Endometrial microvascular endothelial cells (primary cell): Measurements from ENCODE around the gene OR2A12. TPM values are rescaled to one million over a fixed set of nuclear protein-coding genes. Genes with fewer than 3 reads are reported as not detected.
"Not testable (repeated sequence)": the region's sequence is repeated elsewhere in the genome, so short reads cannot be mapped to it uniquely, and the experiment has no call there.

Experiments
- in situ Hi-C: cut with HindIII; loops from 2 replicates; pipeline ENCODE4 v1.10.0; 2017; ENCODE audit warnings: low sequenced_read_pairs, low pct_unique_long_range_greater_than_20kb; ENCODE audit errors: inconsistent ontology term
- total RNA-seq: library from RNA; depleted of rRNA; stranded (reverse); fragments of >200 nt; gene quantifications from one replicate; pipeline ENCODE4 v1.2.3, GENCODE V29; 2015; ENCODE audit errors: inconsistent ontology term

OR2A12 gene, protein sequence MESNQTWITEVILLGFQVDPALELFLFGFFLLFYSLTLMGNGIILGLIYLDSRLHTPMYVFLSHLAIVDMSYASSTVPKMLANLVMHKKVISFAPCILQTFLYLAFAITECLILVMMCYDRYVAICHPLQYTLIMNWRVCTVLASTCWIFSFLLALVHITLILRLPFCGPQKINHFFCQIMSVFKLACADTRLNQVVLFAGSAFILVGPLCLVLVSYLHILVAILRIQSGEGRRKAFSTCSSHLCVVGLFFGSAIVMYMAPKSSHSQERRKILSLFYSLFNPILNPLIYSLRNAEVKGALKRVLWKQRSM
- not detected for total RNA-seq

DNA sequence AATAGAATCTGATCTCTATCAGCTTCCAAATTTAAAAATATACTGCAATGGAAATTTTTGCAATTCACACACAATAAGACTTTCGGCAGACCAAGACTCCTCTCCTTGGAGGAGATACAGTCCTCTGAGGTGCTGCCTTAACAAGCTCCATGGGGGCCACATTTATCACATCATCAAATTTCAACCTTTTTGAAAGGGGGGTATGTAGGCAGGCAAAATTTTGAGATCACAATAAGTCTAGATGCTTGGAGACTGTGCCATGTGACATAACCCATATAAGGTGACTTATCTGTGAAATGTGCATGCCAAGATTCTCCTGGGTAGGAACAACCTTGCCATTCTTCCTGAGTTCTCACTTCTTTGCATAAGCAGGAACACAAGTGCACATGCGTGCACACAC, at the start of gene OR2A12:
Gene OR2A12, plus strand, starts transcription at position 301 of the 400 bp plus-strand sequence. CDS start 8,830 bp downstream, outside the sequence.
- in situ Hi-C loops, result no loop called here

DNA sequence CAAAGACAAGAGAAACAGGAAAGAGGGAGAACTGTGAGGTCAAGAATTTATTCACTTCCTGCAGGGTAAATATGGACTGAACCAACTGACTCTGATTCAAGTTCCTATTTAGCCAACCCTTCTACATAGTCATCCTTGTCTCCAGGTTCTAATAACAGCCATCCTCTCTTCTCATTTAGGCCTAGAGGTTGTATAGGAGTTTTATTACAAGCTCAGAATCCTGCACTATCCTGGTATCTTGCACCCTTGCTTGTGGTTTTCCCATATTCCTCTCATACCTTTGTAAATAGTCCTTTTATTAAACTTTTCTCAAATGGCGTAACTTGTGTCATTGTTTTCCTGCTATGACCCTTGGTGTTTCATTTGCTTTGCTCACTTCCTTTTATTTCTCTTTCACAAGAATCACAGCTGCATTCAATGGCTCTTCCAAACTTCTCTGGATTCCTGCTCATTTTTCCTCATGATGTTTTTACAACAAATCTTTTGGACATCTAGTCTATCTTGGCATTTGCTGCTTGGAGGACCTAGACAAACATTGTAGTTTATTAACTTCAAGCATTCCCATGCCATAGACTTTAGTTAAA, 49.7 kb upstream of the OR2A12 start:
- in situ Hi-C loops, result no loop called here

DNA sequence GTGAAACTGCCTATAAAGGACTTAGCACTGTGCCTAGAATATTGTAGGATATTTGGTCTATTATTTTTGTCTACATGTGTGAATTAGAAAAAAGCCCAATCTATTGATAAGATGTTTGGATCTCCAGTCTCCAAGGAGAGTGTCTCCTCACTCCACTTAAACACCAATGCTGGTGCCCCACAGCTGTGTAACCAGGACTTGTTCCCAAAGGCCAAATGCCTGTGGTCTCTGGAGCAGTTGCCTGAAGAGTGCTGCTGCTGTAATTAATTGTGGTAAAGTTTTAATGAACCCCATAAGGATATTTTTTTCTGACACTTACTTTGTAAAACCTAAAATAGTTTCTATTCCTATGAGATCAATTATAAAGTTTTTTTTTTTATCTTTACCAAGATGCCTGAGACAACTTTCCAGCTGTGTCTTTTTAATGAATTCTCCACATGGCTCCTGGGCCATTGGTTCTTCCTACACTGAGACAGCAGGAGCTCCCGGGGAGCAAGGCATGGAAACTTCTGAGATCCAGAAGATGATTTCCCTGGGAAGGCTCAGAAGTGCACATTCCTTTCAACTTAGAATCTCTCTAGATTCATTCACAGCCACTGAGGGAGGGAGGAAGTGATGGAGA, 48.6 kb upstream of the OR2A12 start:
- in situ Hi-C loops, result no loop called here

DNA sequence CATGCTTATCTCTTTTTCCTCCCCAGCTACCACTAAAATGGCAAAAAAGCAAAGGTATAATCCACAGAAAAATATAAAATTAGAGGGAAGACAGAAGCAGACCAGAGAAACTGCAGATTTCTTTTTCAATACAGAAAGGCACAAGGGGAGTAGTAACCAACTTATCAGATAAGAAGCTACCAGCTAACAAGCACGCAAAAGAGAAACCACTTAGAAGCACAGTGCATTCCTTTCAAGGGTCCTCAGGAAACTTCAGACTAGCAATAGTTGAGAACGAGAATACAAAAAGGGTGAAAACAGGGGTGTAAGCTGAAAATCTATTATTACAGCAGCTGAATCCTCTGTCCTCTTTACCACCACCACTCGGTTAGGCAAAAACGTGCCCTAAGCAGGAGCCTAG, 47.2 kb upstream of the OR2A12 start:
- in situ Hi-C loops, result no loop called here

DNA sequence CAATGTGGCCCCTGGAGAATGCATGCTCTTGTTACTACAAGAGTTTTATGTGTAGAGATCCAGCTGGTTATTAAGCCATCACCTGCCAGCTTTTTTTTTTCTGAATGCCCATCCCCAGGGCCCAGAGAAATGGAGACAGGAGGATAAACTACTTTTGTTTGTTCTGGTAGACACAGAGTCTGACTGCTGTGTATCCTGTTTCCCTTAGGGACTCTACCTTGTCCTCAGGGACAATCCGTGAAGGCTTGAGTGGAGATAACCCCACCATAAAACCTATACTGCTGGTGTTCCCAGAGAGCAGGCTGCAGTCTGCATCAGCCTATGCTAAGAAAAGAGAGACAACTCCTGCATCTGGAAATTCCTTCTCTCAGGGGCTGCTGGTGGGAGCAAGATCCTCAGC, 37.4 kb upstream of the OR2A12 start, which contains the start of gene OR2A5:
Gene OR2A5, plus strand, starts transcription at position 301 of the 400 bp plus-strand sequence. CDS start 1,454 bp downstream, outside the sequence.
- in situ Hi-C loops, result no loop called here

DNA sequence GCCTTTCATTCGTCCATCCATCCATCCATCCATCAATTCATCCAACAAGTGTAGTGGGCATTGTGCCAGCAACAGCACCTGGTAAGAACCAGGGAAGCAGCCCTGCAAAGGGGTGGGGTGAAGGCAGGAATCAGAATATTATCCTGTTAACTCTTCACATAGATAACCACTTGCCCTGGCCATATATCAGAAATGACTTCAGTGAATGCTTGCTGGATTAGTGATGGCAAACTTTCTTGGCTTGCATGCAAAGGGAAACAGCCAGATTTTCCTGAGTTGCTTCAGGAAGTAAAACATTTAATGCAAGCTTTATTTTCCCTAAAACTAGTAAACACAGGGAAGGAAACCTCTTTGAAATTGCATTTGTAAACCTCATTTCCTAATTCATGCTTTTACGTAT, 36.6 kb upstream of the OR2A12 start:
- in situ Hi-C loops, result no loop called here

DNA sequence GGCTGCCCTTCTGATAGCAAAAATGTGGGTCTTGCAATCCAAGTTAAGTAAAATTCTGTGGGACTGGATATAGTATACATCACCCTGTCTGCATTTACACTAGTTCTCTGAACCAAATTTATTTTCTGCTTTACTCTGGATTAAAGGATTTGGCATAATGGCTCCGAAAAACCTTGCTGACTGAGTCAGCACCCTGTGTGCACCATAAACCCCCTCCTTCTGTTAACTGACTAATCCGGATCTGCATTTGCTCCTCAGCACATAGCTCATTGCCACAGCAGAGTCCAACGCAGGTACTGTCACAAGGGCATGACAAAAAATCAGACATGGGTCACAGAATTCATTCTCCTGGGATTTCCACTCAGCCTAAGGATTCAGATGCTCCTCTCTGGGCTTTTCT, 36.0 kb upstream of the OR2A12 start:
- in situ Hi-C loops, result no loop called here

DNA sequence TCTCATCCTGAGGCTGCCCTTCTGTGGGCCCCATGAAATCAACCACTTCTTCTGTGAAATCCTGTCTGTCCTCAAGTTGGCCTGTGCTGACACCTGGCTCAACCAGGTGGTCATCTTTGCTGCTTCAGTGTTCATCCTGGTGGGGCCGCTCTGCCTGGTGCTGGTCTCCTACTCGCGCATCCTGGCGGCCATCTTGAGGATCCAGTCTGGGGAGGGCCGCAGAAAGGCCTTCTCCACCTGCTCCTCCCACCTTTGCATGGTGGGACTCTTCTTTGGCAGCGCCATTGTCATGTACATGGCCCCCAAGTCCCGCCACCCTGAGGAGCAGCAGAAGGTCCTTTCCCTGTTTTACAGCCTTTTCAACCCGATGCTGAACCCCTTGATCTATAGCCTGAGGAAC, 35.2 kb upstream of the OR2A12 start:
- in situ Hi-C loops, result not testable (repeated sequence)

DNA sequence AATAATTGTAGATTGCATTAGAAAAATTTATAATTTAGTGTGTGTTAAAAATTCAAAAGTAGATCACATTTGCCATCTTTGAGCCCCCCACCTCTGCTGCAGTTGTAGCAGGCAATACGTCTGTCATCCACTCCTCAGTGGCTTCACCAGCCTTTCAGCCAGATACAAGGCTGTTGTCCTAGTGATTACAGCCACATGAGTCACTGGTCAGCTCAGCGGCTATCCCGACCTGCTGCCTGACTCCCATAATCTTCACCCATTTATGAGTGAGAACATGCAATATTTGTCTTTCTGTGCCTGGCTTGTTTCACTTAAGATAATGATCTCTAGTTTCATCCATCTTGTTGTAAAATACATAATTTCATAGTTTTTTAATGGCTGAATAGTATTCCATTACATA, 28.1 kb upstream of the OR2A12 start:
- in situ Hi-C loops, result no loop called here

DNA sequence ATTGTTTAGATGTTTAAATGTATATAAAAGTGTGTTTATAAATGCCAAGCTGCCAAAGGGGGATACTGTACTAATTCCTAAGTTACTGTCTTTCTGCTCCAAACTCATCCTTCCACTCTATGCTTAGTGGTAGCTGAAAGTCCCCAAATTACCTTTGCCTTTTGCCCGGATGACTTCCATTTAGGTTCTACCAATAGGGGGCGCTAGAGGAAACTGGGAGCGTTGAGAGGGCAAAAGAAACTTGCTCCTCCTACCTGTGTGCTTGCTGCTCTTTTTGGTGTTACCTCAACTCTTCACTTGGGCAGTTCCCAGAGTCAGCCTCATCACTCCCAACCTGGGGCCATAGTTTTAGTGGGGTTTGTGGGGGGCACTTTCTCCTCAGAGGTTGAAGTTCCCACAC, 22.4 kb upstream of the OR2A12 start:
- in situ Hi-C loops, result no loop called here

DNA sequence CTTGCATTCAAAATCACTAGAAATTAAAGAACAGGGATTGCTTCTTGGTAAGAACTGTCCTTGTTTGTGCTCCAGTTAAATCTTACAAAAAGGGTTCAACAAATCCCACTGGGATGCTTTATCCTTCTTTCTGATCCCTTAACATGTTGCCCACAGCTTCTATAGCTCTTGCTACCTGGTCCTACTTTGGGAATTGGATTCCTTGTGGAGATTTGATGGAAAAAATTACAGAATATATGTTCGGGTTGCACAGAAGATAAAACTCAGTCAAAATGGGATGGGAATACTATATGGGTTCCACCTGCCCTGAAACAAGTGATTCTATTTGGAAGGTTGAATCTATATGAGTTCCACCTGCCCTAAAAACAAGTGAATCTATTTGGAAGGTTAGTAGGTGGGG, 16.6 kb upstream of the OR2A12 start, which contains the start of gene OR2A25:
Gene OR2A25, plus strand, starts transcription at position 301 of the 400 bp plus-strand sequence. CDS start 4,409 bp downstream, outside the sequence.
- in situ Hi-C loops, result no loop called here

DNA sequence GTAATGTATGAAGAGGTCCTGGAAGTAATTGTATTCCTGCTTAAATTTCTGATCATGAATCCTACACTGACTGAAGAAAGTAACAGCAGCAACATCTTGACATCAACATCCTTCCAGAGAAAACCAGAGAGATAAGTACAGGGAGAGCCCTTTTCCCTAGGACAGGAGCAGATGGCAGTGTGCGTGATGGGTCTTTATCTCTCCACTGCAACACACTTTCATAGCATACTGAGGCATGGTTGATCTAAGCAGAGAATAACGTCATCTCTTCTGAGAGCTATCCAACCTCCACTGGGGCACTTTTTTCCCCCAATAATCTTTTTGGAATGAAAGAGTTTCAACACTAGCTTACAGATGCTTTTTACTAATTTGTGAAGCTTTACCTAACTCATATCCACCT, 16.1 kb upstream of the OR2A12 start:
- in situ Hi-C loops, result no loop called here

DNA sequence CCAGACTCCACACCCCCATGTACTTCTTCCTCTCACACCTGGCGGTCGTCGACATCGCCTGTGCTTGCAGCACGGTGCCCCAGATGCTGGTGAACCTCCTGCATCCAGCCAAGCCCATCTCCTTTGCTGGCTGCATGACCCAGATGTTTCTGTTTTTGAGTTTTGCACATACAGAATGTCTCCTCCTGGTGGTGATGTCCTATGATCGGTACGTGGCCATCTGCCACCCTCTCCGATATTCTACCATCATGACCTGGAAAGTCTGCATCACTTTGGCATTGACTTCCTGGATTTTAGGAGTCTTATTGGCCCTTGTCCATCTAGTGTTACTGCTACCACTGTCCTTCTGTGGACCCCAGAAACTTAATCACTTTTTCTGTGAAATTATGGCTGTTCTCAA, 11.7 kb upstream of the OR2A12 start:
- in situ Hi-C loops, result no loop called here

DNA sequence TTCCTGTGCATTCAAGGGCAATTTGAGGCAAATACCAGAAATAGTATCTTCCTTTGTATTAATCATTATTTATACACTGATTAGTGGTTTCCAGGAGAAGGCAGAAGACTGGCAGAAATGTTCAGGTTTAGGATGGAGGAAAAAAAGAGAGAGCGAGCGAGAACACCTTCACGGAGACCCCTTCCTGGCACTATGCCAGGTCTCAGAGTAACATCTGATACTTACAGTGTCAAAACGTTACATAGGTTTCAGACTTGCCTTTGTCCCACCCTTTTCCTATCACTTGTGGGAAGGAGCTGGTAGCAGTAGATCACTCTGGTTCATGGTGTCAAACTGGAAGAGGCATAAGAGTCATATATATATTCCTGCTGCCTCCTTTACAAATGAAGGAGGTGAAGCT, 652 bp downstream of the OR2A12 start:
- in situ Hi-C loops, result no loop called here

DNA sequence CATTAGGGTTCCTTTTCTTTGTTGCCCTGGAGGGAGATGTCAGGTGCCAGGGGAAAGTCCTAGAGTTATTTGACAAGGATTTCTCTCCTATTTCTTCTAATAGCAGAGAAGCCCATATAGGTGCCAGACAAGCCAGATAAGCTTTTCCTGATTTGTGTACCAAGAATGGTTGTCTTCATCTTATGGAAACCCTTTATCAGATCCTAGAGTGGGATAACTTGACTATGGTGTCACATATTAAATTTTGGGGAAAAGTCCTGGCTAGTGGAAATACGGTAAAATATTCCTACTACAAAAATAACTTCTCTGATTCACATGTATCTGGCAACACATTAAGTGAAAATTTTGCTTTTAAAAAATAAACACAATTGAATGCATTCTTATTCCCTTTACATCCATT, 1.2 kb downstream of the OR2A12 start:
- in situ Hi-C loops, result no loop called here

DNA sequence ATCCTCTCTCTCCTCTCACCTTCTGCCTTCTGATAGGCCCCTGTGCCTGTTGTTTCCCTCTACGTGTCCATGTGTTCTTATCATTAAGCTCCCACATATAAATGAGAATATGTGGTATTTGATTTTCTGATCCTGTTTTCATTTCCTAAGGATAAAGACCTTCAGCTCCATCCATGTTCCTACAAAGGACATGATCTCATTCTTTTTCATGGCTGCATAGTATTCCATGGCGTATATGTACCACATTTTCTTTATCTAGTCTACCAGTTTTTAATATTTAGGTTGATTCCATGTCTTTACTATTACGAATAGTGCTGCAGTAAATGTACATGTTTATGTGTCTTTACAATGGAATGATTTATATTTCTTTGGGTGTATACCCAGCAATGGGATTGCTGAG, 4.6 kb downstream of the OR2A12 start:
- in situ Hi-C loops, result no loop called here

DNA sequence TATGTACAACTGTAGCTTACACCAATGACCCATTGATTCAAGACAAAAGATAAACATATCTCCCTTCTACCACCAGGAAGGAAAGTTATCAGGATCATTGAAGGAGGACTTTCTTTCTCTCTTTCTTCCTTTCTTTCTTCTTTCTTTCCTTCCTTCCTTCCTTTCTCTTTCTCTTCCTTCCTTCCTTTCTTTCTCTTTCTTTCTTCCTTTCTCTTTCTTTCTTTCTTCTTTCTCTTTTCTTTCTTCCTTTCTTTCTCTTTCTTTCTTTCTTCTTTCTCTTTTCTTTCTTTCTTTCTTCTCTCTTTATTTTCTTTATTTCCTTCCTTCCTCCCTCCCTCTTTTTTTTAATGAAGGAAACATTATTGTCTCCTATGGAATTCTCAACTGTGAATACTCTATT, 12.7 kb downstream of the OR2A12 start:
- in situ Hi-C loops, result no loop called here

DNA sequence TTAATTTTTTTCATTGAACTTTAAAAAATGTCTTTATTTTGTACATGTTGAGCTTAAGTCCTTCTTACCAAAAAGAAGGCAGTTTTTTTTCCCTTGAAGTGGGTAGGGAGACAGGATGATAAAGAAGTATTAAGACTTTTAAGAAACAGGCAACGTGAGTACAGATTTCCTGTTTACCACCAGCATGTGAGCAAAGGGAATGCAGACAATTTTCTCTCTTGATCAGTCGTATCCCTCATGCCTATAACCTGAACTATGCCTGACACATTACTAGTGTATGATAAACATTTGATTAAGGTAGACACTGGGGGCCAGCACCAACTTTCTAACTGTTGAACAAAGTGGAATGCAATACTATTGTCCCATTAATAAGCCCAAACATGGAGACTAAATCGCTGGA, 14.5 kb downstream of the OR2A12 start:
- in situ Hi-C loops, result no loop called here

DNA sequence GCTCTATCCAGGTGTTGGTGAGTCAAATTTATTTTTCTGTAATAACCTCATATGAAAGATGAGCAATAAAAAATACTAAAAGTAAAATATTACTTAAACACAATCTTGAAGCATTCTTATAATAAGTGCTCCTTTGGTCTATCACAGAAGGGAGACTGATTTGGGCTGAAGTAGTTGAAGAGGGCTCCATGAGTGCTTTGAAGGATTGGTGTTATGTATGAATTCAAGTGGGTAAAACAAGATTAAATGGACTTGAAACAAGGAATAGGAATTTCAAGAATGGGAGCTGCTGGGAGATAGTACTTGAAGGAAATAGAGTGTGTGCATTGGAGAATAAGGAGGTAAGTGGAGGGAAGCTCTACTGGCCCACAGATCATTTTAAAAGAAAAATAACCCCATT, 16.0 kb downstream of the OR2A12 start:
- in situ Hi-C loops, result no loop called here

DNA sequence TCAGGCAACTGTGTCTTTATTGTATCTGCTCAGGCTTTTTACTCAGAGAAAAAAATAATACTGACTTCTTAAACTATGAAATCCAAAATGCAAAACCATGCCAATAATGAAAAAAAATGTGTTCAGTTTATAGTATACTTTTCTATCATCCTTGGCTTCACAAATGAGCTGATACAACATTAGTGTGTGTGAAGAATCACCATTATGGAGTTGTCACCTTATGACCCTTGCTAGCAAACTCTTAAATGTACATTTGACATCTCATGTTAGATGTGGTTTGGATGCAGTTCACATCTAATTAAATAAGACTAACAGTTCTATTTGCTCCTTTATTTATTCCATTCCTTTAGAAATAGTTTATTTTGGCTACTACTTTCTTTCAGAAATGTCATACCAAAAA, 19.1 kb downstream of the OR2A12 start:
- in situ Hi-C loops, result no loop called here
